Mesendoderm (in vitro differentiated cells): ENCODE results near the gene ELP2.

Experiments used
- DNase-seq: peaks from one replicate; pipeline ENCODE4 v3.0.0; 2013
- H2AK5ac ChIP-seq: 2 replicates; pipeline ENCODE4 v1.6.1; 2013; ENCODE audit warnings: low read length, inconsistent platforms
- H2BK120ac ChIP-seq: 2 replicates; pipeline ENCODE4 v1.6.1; 2013; ENCODE audit warnings: low read depth, mild to moderate bottlenecking, low read length, moderate library complexity, mixed read lengths
- H2BK15ac ChIP-seq: replicated peaks from 2 replicates; pipeline ENCODE4 v1.6.1; 2013; ENCODE audit warnings: low read depth, mild to moderate bottlenecking, moderate library complexity
- H2BK5ac ChIP-seq: 2 replicates; pipeline ENCODE4 v1.6.1; 2013; ENCODE audit warnings: low read length, inconsistent platforms
- H3K18ac ChIP-seq: 2 replicates; pipeline ENCODE4 v1.6.1; 2013; ENCODE audit warnings: mild to moderate bottlenecking, low read length, mixed read lengths
- H3K23ac ChIP-seq: one replicate; pipeline ENCODE4 v1.6.1; 2013; ENCODE audit warnings: low read length
- H3K27ac ChIP-seq: 2 replicates; pipeline ENCODE4 v1.5.1; 2013; ENCODE audit warnings: low read depth, mild to moderate bottlenecking, inconsistent platforms, low read length, moderate library complexity
- H3K27me3 ChIP-seq: 2 replicates; pipeline ENCODE4 v1.6.1; 2013; ENCODE audit warnings: low read length, control low read depth, mild to moderate bottlenecking, inconsistent platforms; ENCODE audit not compliant: insufficient read depth, poor library complexity
- H3K36me3 ChIP-seq: 2 replicates; pipeline ENCODE4 v1.6.1; 2013; ENCODE audit warnings: low read length, inconsistent platforms; ENCODE audit not compliant: control insufficient read depth, insufficient read depth
- H3K4ac ChIP-seq: one replicate; pipeline ENCODE4 v1.6.1; 2013; ENCODE audit warnings: low read depth, mild to moderate bottlenecking, low read length, moderate library complexity
- H3K4me1 ChIP-seq: 2 replicates; pipeline ENCODE4 v1.6.1; 2013; ENCODE audit warnings: low read depth, low read length, inconsistent platforms; ENCODE audit not compliant: control insufficient read depth
- H3K4me2 ChIP-seq: 2 replicates; pipeline ENCODE4 v1.6.1; 2013; ENCODE audit warnings: low read length
- H3K4me3 ChIP-seq: 2 replicates; pipeline ENCODE4 v1.5.1; 2013; ENCODE audit warnings: mild to moderate bottlenecking, low read length
- H3K56ac ChIP-seq: one replicate; pipeline ENCODE4 v1.6.1; 2013; ENCODE audit warnings: low read length
- H3K79me1 ChIP-seq: 2 replicates; pipeline ENCODE4 v1.6.1; 2013; ENCODE audit warnings: low read length, inconsistent platforms
- H3K79me2 ChIP-seq: 2 replicates; pipeline ENCODE4 v1.6.1; 2013; ENCODE audit warnings: mild to moderate bottlenecking, low read length; ENCODE audit not compliant: control insufficient read depth, insufficient read depth
- H3K9ac ChIP-seq: 2 replicates; pipeline ENCODE4 v1.6.1; 2013; ENCODE audit warnings: low read length, inconsistent platforms
- H4K5ac ChIP-seq: one replicate; pipeline ENCODE4 v1.6.1; 2013; ENCODE audit warnings: low read length
- H4K8ac ChIP-seq: one replicate; pipeline ENCODE4 v1.6.1; 2013; ENCODE audit warnings: low read depth, mild to moderate bottlenecking, control low read depth, low read length, moderate library complexity
- WGBS: extraction: QIAGEN DNeasy Blood & Tissue Kit; methylation state at CpG from one replicate; pipeline ENCODE4 v1.1.7; 2013; ENCODE audit warnings: low lambda C conversion rate, missing lambda C conversion rate; ENCODE audit not compliant: insufficient coverage; ENCODE audit errors: extremely low coverage; 5-methylcytosine and 5-hydroxymethylcytosine counted together

ELP2 gene

DNA sequence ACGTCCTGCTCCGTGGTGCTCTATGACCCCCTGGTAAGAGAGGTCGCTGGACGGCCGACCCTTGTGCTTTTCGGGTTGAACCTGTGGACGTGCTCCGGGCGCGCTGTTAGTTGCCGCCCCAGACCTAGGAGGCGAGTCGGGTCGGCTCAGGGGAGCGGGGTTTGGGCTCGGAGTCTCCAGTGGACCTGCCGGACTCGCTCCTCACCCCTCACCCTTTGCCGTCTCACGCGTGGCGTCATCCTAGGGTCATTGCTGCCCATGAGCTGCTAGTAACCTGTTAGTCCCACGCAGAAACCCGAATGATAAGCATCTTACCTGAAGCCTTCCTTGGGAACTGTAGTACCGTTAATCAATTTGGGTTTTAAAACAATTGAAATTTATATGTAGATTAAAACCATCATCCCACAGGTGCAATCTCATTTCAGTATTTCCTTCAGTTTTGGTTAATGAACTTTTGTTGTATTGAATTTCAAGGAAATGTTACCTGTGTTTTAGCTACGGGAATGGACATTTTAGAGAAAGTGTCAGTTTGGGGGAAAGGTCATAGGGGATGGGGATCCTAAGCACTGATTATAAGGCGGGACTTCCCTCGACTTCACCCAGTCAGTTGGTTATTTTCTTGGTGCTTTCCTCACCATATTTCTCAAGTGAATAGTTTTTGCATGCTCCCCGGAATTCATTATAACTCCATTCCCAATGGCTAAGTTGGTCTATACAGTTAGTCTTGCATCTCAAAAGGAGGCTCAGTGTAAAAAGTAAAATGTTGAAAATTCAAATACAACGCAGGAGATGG is 536 bp downstream of the ELP2 start:
- Histone ChIP-seq H3K23ac (no peak overlapping the region), H3K4me2 (peak overlapping the region; percentile 39), H3K27ac (no peak overlapping the region), H3K56ac (peak overlapping the region; percentile 92), H4K5ac (no peak overlapping the region), H3K36me3 (no peaks in the 10 kb centered on the region), H2BK5ac (no peak overlapping the region), H3K27me3 (no peaks in the 10 kb centered on the region), H3K79me1 (peaks cover 16% of the 10 kb centered on the region), H3K4me1 (peaks cover 3% of the 10 kb centered on the region), H3K4ac (peak overlapping the region; percentile 8), H3K9ac (peak overlapping the region; percentile 82), H2BK15ac (no peak overlapping the region), H3K4me3 (peak overlapping the region; percentile 76), H3K79me2 (peaks cover 38% of the 10 kb centered on the region), H4K8ac (no peak overlapping the region), H2BK120ac (no peak overlapping the region), H3K18ac (no peak overlapping the region), H2AK5ac (no peak overlapping the region)
- WGBS: no CpG with 5 or more reads among the region's 30 CpGs
- no peak for DNase-seq

DNA sequence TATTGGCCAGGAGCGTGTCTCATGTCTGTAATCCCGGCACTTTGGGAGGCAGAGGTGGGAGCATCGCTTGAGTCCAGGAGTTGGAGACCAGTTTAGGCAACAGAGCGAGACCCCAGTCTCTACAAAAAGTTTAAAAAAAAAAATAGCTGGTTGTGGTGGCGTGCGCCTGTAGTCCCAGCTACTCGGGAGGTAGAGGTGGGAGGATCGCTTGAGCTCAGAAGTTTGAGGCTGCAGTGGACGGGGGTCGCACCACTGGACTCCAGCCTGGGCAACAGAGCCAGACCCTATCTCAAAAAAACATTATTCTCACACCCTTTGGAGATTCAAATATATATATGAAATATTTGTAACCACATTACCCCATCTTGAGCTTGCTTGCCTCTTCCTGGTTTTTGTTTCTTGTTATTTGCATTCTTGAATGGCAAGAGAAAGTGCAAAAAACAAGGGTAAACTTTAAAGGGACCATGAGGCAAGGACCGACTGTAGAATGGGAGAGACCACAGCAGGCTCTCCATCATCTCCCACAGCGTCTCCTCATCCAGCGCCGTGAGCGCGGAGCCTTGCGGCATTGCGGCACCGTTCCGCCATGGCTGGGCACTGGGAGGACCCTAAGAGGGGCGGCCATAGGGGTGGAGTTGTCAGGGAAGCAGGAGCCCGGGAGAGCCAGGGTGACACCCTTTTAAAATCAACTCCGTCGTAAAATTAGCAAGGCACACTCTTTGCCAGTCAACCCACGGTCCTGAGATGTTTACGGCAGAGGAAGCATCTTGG is 1.4 kb downstream of the ELP2 start:
- peaks cover 16% of the 10 kb centered on the region for H3K79me1 ChIP-seq
- no peak overlapping the region for H3K9ac ChIP-seq
- WGBS: no CpG with 5 or more reads among the region's 26 CpGs
- no peak overlapping the region for H2BK15ac ChIP-seq
- H4K8ac ChIP-seq: no peak overlapping the region
- H2BK5ac ChIP-seq: no peak overlapping the region
- H3K79me2 ChIP-seq: peaks cover 38% of the 10 kb centered on the region
- no peak overlapping the region for H3K23ac ChIP-seq
- no peak overlapping the region for H3K18ac ChIP-seq
- H3K4me2 ChIP-seq: peak overlapping the region; percentile 37
- H3K4ac ChIP-seq: no peak overlapping the region
- H3K36me3 ChIP-seq: no peaks in the 10 kb centered on the region
- DNase-seq: no peak
- no peak overlapping the region for H2AK5ac ChIP-seq
- no peak overlapping the region for H4K5ac ChIP-seq
- no peak overlapping the region for H3K27ac ChIP-seq
- no peak overlapping the region for H2BK120ac ChIP-seq
- no peaks in the 10 kb centered on the region for H3K27me3 ChIP-seq
- no peak overlapping the region for H3K56ac ChIP-seq
- H3K4me1 ChIP-seq: peaks cover 3% of the 10 kb centered on the region
- H3K4me3 ChIP-seq: no peak overlapping the region

GRCh38 chr18:36131692-36132483 is 2.2 kb downstream of the ELP2 start:
- H3K56ac ChIP-seq: no peak overlapping the region
- no peak overlapping the region for H3K27ac ChIP-seq
- H4K8ac ChIP-seq: no peak overlapping the region
- H3K9ac ChIP-seq: no peak overlapping the region
- H2BK5ac ChIP-seq: no peak overlapping the region
- H3K4me2 ChIP-seq: no peak overlapping the region
- H2AK5ac ChIP-seq: no peak overlapping the region
- H3K4me3 ChIP-seq: no peak overlapping the region
- no CpG with 5 or more reads among the region's 9 CpGs for WGBS
- no peak overlapping the region for H2BK120ac ChIP-seq
- no peak overlapping the region for H2BK15ac ChIP-seq
- H3K4me1 ChIP-seq: peaks cover 3% of the 10 kb centered on the region
- peaks cover 38% of the 10 kb centered on the region for H3K79me2 ChIP-seq
- no peak overlapping the region for H3K4ac ChIP-seq
- H3K18ac ChIP-seq: no peak overlapping the region
- H3K23ac ChIP-seq: no peak overlapping the region
- H3K27me3 ChIP-seq: no peaks in the 10 kb centered on the region
- no peaks in the 10 kb centered on the region for H3K36me3 ChIP-seq
- no peak overlapping the region for H4K5ac ChIP-seq
- peaks cover 14% of the 10 kb centered on the region for H3K79me1 ChIP-seq
- DNase-seq: no peak

GRCh38 chr18:36132756-36133155 is 3.1 kb downstream of the ELP2 start:
- Histone ChIP-seq H4K8ac (no peak overlapping the region), H3K4me3 (no peak overlapping the region), H3K79me2 (peaks cover 38% of the 10 kb centered on the region), H3K4me2 (no peak overlapping the region), H3K23ac (peak overlapping the region; percentile 31), H2AK5ac (no peak overlapping the region), H3K4me1 (peaks cover 3% of the 10 kb centered on the region), H2BK120ac (no peak overlapping the region), H3K4ac (no peak overlapping the region), H2BK15ac (no peak overlapping the region), H2BK5ac (no peak overlapping the region), H3K18ac (no peak overlapping the region), H3K36me3 (no peaks in the 10 kb centered on the region), H3K27ac (no peak overlapping the region), H4K5ac (no peak overlapping the region), H3K27me3 (no peaks in the 10 kb centered on the region), H3K9ac (no peak overlapping the region), H3K56ac (no peak overlapping the region), H3K79me1 (peaks cover 11% of the 10 kb centered on the region)
- no CpG with 5 or more reads among the region's 3 CpGs for WGBS
- no peak for DNase-seq

GRCh38 chr18:36135264-36135663 is 5.6 kb downstream of the ELP2 start:
- no peaks in the 10 kb centered on the region for H3K4me1 ChIP-seq
- no peaks in the 10 kb centered on the region for H3K27me3 ChIP-seq
- H2BK5ac ChIP-seq: no peak overlapping the region
- H3K18ac ChIP-seq: no peak overlapping the region
- no peak overlapping the region for H4K5ac ChIP-seq
- no peak overlapping the region for H3K4me3 ChIP-seq
- no peak overlapping the region for H2BK120ac ChIP-seq
- no peak for DNase-seq
- no peak overlapping the region for H3K9ac ChIP-seq
- no peak overlapping the region for H4K8ac ChIP-seq
- H3K56ac ChIP-seq: no peak overlapping the region
- H2AK5ac ChIP-seq: no peak overlapping the region
- H3K79me2 ChIP-seq: peaks cover 30% of the 10 kb centered on the region
- WGBS: no CpG with 5 or more reads among the region's 1 CpG
- peaks cover 10% of the 10 kb centered on the region for H3K79me1 ChIP-seq
- peaks cover 3% of the 10 kb centered on the region for H3K36me3 ChIP-seq
- H3K4me2 ChIP-seq: no peak overlapping the region
- H3K4ac ChIP-seq: no peak overlapping the region
- H3K23ac ChIP-seq: no peak overlapping the region
- no peak overlapping the region for H3K27ac ChIP-seq
- no peak overlapping the region for H2BK15ac ChIP-seq
